IMR-90 (cell line): ENCODE measurements around the gene FAF2. TPM values are rescaled to one million over a fixed set of nuclear protein-coding genes. Genes with fewer than 3 reads are reported as not detected.

Experiments
- ATAC-seq: fragments of 200-7000 bp; cut with Tn5 transposase; 2 replicates; pipeline ENCODE4 v1.9.1; 2020; ENCODE audit warnings: low read depth, mild to moderate bottlenecking, moderate library complexity
- BruUV-seq: library from RNA; stranded (reverse); fragments of 400-500 nt; replicated peaks from 2 replicates; lab custom pipeline; 2021; lab: Mats Ljungman, UMichigan
- CTCF ChIA-PET: fragments of 300-600 bp; formaldehyde crosslinking; extraction: SDS; loops from one replicate; lab custom pipeline; 2021; ENCODE audit warnings: antibody characterized with exemption; lab: Yijun Ruan, JAX
- POLR2A ChIA-PET: fragments of 300-600 bp; sonication (Branson Sonifier 250); formaldehyde crosslinking; loops from one replicate; lab custom pipeline; 2022; ENCODE audit warnings: antibody characterized with exemption; ENCODE audit not compliant: unreplicated experiment; lab: Charles Lee
- DNase-seq: peaks from one replicate; pipeline ENCODE4 v3.0.0; 2013
- H2AFZ ChIP-seq: replicated peaks from 2 replicates; pipeline ENCODE3; 2013; ENCODE audit warnings: low read length, mild to moderate bottlenecking; ENCODE audit not compliant: poor library complexity
- H2AK5ac ChIP-seq: 2 replicates; pipeline ENCODE4 v1.6.1; 2013; ENCODE audit warnings: low read depth, low read length, inconsistent platforms
- H2AK9ac ChIP-seq: replicated peaks from 2 replicates; pipeline ENCODE3; 2013; ENCODE audit warnings: mild to moderate bottlenecking, low read depth, low read length, moderate library complexity; ENCODE audit not compliant: poor library complexity
- H2BK120ac ChIP-seq: 2 replicates; pipeline ENCODE4 v1.6.1; 2013; ENCODE audit warnings: low read depth, low read length, inconsistent platforms
- H2BK15ac ChIP-seq: 3 replicates; pipeline ENCODE4 v1.6.1; 2013; ENCODE audit warnings: low read depth, low read length, inconsistent platforms
- H2BK20ac ChIP-seq: 2 replicates; pipeline ENCODE4 v1.6.1; 2013; ENCODE audit warnings: low read depth, mild to moderate bottlenecking, inconsistent platforms, low read length, moderate library complexity
- H2BK5ac ChIP-seq: 2 replicates; pipeline ENCODE4 v1.6.1; 2013; ENCODE audit warnings: mild to moderate bottlenecking, low read depth, low read length, inconsistent platforms; ENCODE audit not compliant: poor library complexity, severe bottlenecking
- H3K14ac ChIP-seq: replicated peaks from 2 replicates; pipeline ENCODE4 v1.6.1; 2013; ENCODE audit warnings: low read depth, low read length, inconsistent platforms
- H3K18ac ChIP-seq: 2 replicates; pipeline ENCODE4 v1.6.1; 2013; ENCODE audit warnings: low read depth, low read length, control low read depth
- H3K23ac ChIP-seq: 2 replicates; pipeline ENCODE4 v1.6.1; 2013; ENCODE audit warnings: low read depth, low read length, inconsistent platforms
- H3K27ac ChIP-seq: 2 replicates; pipeline ENCODE4 v1.5.1; 2013; ENCODE audit warnings: mild to moderate bottlenecking, control low read depth, low read length; ENCODE audit not compliant: insufficient read depth
- H3K27me3 ChIP-seq: 2 replicates; pipeline ENCODE4 v1.6.1; 2013; ENCODE audit warnings: low read length; ENCODE audit not compliant: control insufficient read depth, insufficient read depth
- H3K36me3 ChIP-seq: 2 replicates; pipeline ENCODE4 v1.6.1; 2013; ENCODE audit warnings: low read length, mixed read lengths; ENCODE audit not compliant: control insufficient read depth, insufficient read depth
- H3K4ac ChIP-seq: 2 replicates; pipeline ENCODE4 v1.6.1; 2013; ENCODE audit warnings: low read depth, low read length, inconsistent platforms
- H3K4me1 ChIP-seq: 2 replicates; pipeline ENCODE4 v1.6.1; 2013; ENCODE audit warnings: low read length, mixed read lengths; ENCODE audit not compliant: control insufficient read depth, insufficient read depth
- H3K4me2 ChIP-seq: 2 replicates; pipeline ENCODE4 v1.6.1; 2013; ENCODE audit warnings: low read depth, mild to moderate bottlenecking, control low read depth, low read length, moderate library complexity
- H3K4me3 ChIP-seq: 2 replicates; pipeline ENCODE4 v1.5.1; 2013; ENCODE audit warnings: low read depth, mild to moderate bottlenecking, control low read depth, low read length, moderate library complexity; ENCODE audit not compliant: insufficient read depth
- H3K56ac ChIP-seq: 2 replicates; pipeline ENCODE4 v1.6.1; 2013; ENCODE audit warnings: low read length, inconsistent platforms; ENCODE audit not compliant: insufficient read depth; ENCODE audit errors: extremely low read depth
- H3K79me1 ChIP-seq, 2 experiments: 2 replicates each; pipeline ENCODE4 v1.6.1; 2013; ENCODE audit warnings: low read length in 2 of 2, inconsistent platforms in 1 of 2, low read depth in 1 of 2
- H3K9ac ChIP-seq: 2 replicates; pipeline ENCODE4 v1.6.1; 2013; ENCODE audit warnings: low read depth, low read length, control low read depth
- H3K9me1 ChIP-seq: 2 replicates; pipeline ENCODE4 v1.6.1; 2013; ENCODE audit warnings: low read length, inconsistent platforms; ENCODE audit not compliant: insufficient read depth
- H3K9me3 ChIP-seq: 2 replicates; pipeline ENCODE4 v1.6.1; 2013; ENCODE audit warnings: low read length; ENCODE audit not compliant: control insufficient read depth, insufficient read depth
- H4K20me1 ChIP-seq: 2 replicates; pipeline ENCODE4 v1.6.1; 2013; ENCODE audit warnings: low read length, inconsistent platforms; ENCODE audit not compliant: insufficient read depth
- H4K5ac ChIP-seq: 2 replicates; pipeline ENCODE4 v1.6.1; 2013; ENCODE audit warnings: mild to moderate bottlenecking, low read depth, low read length, control low read depth
- H4K8ac ChIP-seq, 2 experiments: 2 replicates each; pipeline ENCODE4 v1.6.1; 2013; ENCODE audit warnings: low read depth in 2 of 2, low read length in 2 of 2, control low read depth in 1 of 2, inconsistent platforms in 1 of 2
- H4K91ac ChIP-seq: 2 replicates; pipeline ENCODE4 v1.6.1; 2013; ENCODE audit warnings: low read depth, low read length, inconsistent platforms; ENCODE audit not compliant: insufficient read depth
- MXI1 ChIP-seq: IDR thresholded peaks from 2 replicates; pipeline ENCODE4 v1.6.1; 2012; ENCODE audit warnings: low read depth, mild to moderate bottlenecking, low read length, moderate library complexity, borderline replicate concordance
- NFE2L2 ChIP-seq: fragments of 150-350 bp; IDR thresholded peaks from 2 replicates; pipeline ENCODE4 v1.6.1; 2016; ENCODE audit warnings: low read depth, mild to moderate bottlenecking, low read length
- POLR2A ChIP-seq: IDR thresholded peaks from 2 replicates; pipeline ENCODE4 v1.6.1; 2012; ENCODE audit warnings: mild to moderate bottlenecking, low read depth, low read length
- RAD21 ChIP-seq: IDR thresholded peaks from 2 replicates; pipeline ENCODE4 v1.6.1; 2012; ENCODE audit warnings: low read length, improper control_type of control experiment
- RCOR1 ChIP-seq: IDR thresholded peaks from 2 replicates; pipeline ENCODE4 v1.6.1; 2012; ENCODE audit warnings: mild to moderate bottlenecking, low read length, improper control_type of control experiment; ENCODE audit not compliant: insufficient replicate concordance
- SMC3 ChIP-seq: fragments of 150-350 bp; IDR thresholded peaks from 2 replicates; pipeline ENCODE4 v1.6.1; 2016; ENCODE audit warnings: low read depth, mild to moderate bottlenecking, antibody characterized with exemption, low read length, moderate library complexity
- WGBS, 2 experiments: methylation state at CpG; one replicate each; pipeline versions ENCODE4 v1.1.5 to v1.1.7; 2013; ENCODE audit warnings: missing lambda C conversion rate in 2 of 2; ENCODE audit not compliant: insufficient read length in 1 of 2; ENCODE audit errors: extremely low coverage in 2 of 2; 5-methylcytosine and 5-hydroxymethylcytosine counted together
- dilution Hi-C: fragments of 300-500 bp; cut with HindIII; formaldehyde crosslinking; loops from one replicate; pipeline ENCODE4 v1.14.3; 2018; ENCODE audit warnings: low sequenced_read_pairs; ENCODE audit not compliant: unreplicated experiment
- in situ Hi-C: fragments of 300-500 bp; cut with MboI; formaldehyde crosslinking; loops from 3 replicates; pipeline ENCODE4 v1.14.3; 2019; ENCODE audit warnings: low sequenced_read_pairs, inconsistent platforms, mixed read lengths
- intact Hi-C: fragments of 100-400 bp; cut with micrococcal nuclease; formaldehyde crosslinking; loops from 2 replicates; pipeline ENCODE4 v1.10.0; 2022
- microRNA-seq, 2 experiments: library from miRNA; stranded (forward) in 1 of 2; unstranded in 1 of 2; fragments of 10-50 nt in 1 of 2; fragments of <30 nt in 1 of 2; gene quantifications in 1 of 2; microRNA quantifications in 1 of 2; one replicate each; pipeline versions ENCODE3 to v1.1.0; 2013 to 2020; ENCODE audit not compliant: insufficient read depth in 1 of 2, insufficient read length in 1 of 2, unreplicated experiment in 1 of 2
- polyA plus RNA-seq, 3 experiments: library from polyadenylated mRNA; depleted of rRNA; stranded (reverse); fragments of >200 nt; gene quantifications; 2 replicates each; pipeline ENCODE4 v1.2.3, GENCODE V29; 2012; ENCODE audit warnings: low replicate concordance in 1 of 3
- small RNA-seq, 5 experiments: library from RNA; depleted of rRNA; stranded (forward); fragments of <200 nt; gene quantifications; one replicate each; pipeline ENCODE3, GENCODE V24; 2012
- total RNA-seq: library from RNA; depleted of rRNA; stranded (reverse); fragments of >200 nt; gene quantifications from 2 replicates; pipeline ENCODE4 v1.2.3, GENCODE V29; 2012; rRNA removed

FAF2 gene
- total and polyA plus RNA-seq, 2 of the 4 experiments (the other 2 are of a cell fraction) = 32.9 to 47.0 TPM

DNA sequence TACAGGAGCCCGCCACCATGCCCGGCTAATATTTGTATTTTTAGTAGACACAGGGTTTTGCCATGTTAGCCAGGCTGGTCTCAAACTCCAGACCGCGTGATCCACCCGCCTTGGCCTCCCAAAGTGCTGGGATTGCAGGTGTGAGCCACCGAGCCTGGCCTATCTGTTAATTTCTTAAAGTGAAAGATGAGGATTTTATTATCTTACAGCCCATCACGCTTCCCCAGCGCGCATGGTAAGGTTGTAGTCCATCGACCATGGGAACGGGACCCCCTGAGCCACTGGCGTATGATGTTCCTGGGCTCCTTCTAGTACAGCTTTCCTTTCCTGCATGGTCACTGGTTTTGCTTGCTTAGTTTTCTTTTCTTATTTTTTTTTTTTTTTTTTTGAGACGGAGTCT lies 109.7 kb downstream of the FAF2 start:
- no CpG with 5 or more reads among the region's 13 CpGs for WGBS, 2 experiments
- no peak overlapping the region for H2AFZ ChIP-seq
- TF ChIP-seq SMC3 (no peak), NFE2L2 (no peak), RCOR1 (no peak), MXI1 (no peak), POLR2A (no peak), RAD21 (no peak)
- H3K4me3 ChIP-seq = no peak overlapping the region
- no peak overlapping the region for H3K9ac ChIP-seq
- H3K79me1 ChIP-seq = no peaks in the 10 kb centered on the region
- peaks cover 3% of the 10 kb centered on the region for H3K9me3 ChIP-seq
- H3K18ac ChIP-seq = no peak overlapping the region
- in situ Hi-C loops = loop anchor here (25.0 kb wide), 1 partner anchor 821 kb away; no protein-coding TSS in a partner anchor
- no peak overlapping the region for H3K23ac ChIP-seq
- no peak overlapping the region for H2BK15ac ChIP-seq
- H4K8ac ChIP-seq = no peak overlapping the region
- H3K56ac ChIP-seq = no peak overlapping the region
- H2AK9ac ChIP-seq = no peak overlapping the region
- no peak overlapping the region for H2AK5ac ChIP-seq
- dilution Hi-C loops = no loop called here
- H3K36me3 ChIP-seq = no peaks in the 10 kb centered on the region
- no peak overlapping the region for H4K91ac ChIP-seq
- POLR2A ChIA-PET = no interaction called here
- peaks cover 24% of the 10 kb centered on the region; the same call in 1 of the 2 replicates for H3K27me3 ChIP-seq
- intact Hi-C loops = no loop called here
- H3K9me1 ChIP-seq = no peaks in the 10 kb centered on the region
- H3K14ac ChIP-seq = no peak overlapping the region
- H3K27ac ChIP-seq = no peak overlapping the region
- no TSS peak for BruUV-seq
- DNase-seq (no peak), ATAC-seq (no peak)
- H3K4me2 ChIP-seq = no peak overlapping the region
- no peak overlapping the region for H2BK5ac ChIP-seq
- CTCF ChIA-PET = no interaction called here
- no peak overlapping the region for H3K4ac ChIP-seq
- H2BK20ac ChIP-seq = no peak overlapping the region
- H4K5ac ChIP-seq = no peak overlapping the region
- no peaks in the 10 kb centered on the region for H3K4me1 ChIP-seq
- H4K20me1 ChIP-seq = no peaks in the 10 kb centered on the region
- no peak overlapping the region for H2BK120ac ChIP-seq

Small RNAs within 50 kb of the gene (microRNA-seq; reads per million reads assigned to microRNA genes)
- gene AC010297.1 (ENCODE audit: insufficient read depth, insufficient read length) (not detected), gene RF00019 (ENCODE audit: insufficient read depth, insufficient read length) (not detected), gene RN7SL684P (ENCODE audit: insufficient read depth, insufficient read length) (not detected)

Small RNAs within 50 kb of the gene (small RNA-seq; reads per million reads assigned to genes)
- gene AC010297.1 (0 reads per million in 5 experiments), gene RF00019 (0 reads per million in 5 experiments), gene RN7SL684P (0 reads per million in 5 experiments)

Other genes starting within 250 kb of the FAF2 start
- gene SIMC1, start 210.0 kb upstream of the FAF2 start, total RNA-seq = 6.9 and 8.2 TPM in 2 replicates
- 11.7 and 13.4 TPM in 2 replicates for gene SIMC1, start 210.0 kb upstream of the FAF2 start, polyA plus RNA-seq (2012; rRNA removed)
- 107 and 124 TPM in 2 replicates for gene KIAA1191, start 86.6 kb upstream of the FAF2 start, total RNA-seq
- 107 and 114 TPM in 2 replicates for gene KIAA1191, start 86.6 kb upstream of the FAF2 start, polyA plus RNA-seq (2012; rRNA removed)
- 3.6 and 4.4 TPM in 2 replicates for gene ARL10, start 82.9 kb upstream of the FAF2 start, total RNA-seq
- 5.0 and 6.0 TPM in 2 replicates for gene ARL10, start 82.9 kb upstream of the FAF2 start, polyA plus RNA-seq (2012; rRNA removed)
- 28.0 and 33.3 TPM in 2 replicates for gene NOP16, start 59.8 kb upstream of the FAF2 start, total RNA-seq
- 60.4 and 61.3 TPM in 2 replicates for gene NOP16, start 59.8 kb upstream of the FAF2 start, polyA plus RNA-seq (2012; rRNA removed)
- gene HIGD2A, start 59.6 kb upstream of the FAF2 start, total RNA-seq = 33.3 and 35.0 TPM in 2 replicates
- gene HIGD2A, start 59.6 kb upstream of the FAF2 start, polyA plus RNA-seq (2012; rRNA removed) = 131 and 146 TPM in 2 replicates
- gene CLTB, start 31.8 kb upstream of the FAF2 start, total RNA-seq = 87.6 and 122 TPM in 2 replicates
- 99.9 and 133 TPM in 2 replicates for gene CLTB, start 31.8 kb upstream of the FAF2 start, polyA plus RNA-seq (2012; rRNA removed)
- gene RNF44, start 89.0 kb downstream of the FAF2 start, total RNA-seq = 0.54 and 0.83 TPM in 2 replicates
- gene RNF44, start 89.0 kb downstream of the FAF2 start, polyA plus RNA-seq (2012; rRNA removed) = 12.4 and 13.2 TPM in 2 replicates
- not detected in 2 replicates for gene CDHR2, start 101.0 kb downstream of the FAF2 start, total RNA-seq
- not detected in 2 replicates for gene CDHR2, start 101.0 kb downstream of the FAF2 start, polyA plus RNA-seq (2012; rRNA removed)
- gene GPRIN1, start 161.8 kb downstream of the FAF2 start, total RNA-seq = 2.5 and 3.0 TPM in 2 replicates
- gene GPRIN1, start 161.8 kb downstream of the FAF2 start, polyA plus RNA-seq (2012; rRNA removed) = 4.7 and 5.1 TPM in 2 replicates
- gene SNCB, start 182.1 kb downstream of the FAF2 start, total RNA-seq = not detected in 2 replicates
- 0.40 and 0.41 TPM in 2 replicates for gene SNCB, start 182.1 kb downstream of the FAF2 start, polyA plus RNA-seq (2012; rRNA removed)
- not detected in 2 replicates for gene EIF4E1B, start 182.3 kb downstream of the FAF2 start, total RNA-seq
- not detected in 2 replicates for gene EIF4E1B, start 182.3 kb downstream of the FAF2 start, polyA plus RNA-seq (2012; rRNA removed)
- 34.2 and 35.3 TPM in 2 replicates for gene TSPAN17, start 199.1 kb downstream of the FAF2 start, total RNA-seq
- gene TSPAN17, start 199.1 kb downstream of the FAF2 start, polyA plus RNA-seq (2012; rRNA removed) = 40.9 and 41.6 TPM in 2 replicates